Calu3 (cell line): ENCODE results near the gene PSMB7. TPM values are rescaled to one million over a fixed set of nuclear protein-coding genes. Genes with fewer than 3 reads are reported as not detected.

Source experiments
- BruUV-seq: library from RNA; stranded (reverse); fragments of 400-500 nt; replicated peaks from 2 replicates; lab custom pipeline; 2021; lab: Mats Ljungman, UMichigan
- CTCF ChIA-PET: fragments of 300-600 bp; sonication (Branson Sonifier 250); formaldehyde crosslinking; loops from one replicate; lab custom pipeline; 2022; ENCODE audit warnings: antibody characterized with exemption; lab: Charles Lee
- DNase-seq: peaks from one replicate; pipeline ENCODE4 v3.0.0; 2022
- H3K27ac Mint-ChIP-seq: one replicate; pipeline ENCODE4 v1.8.0; 2022; ENCODE audit warnings: mixed read lengths; ENCODE audit not compliant: unreplicated experiment
- H3K27me3 Mint-ChIP-seq: one replicate; pipeline ENCODE4 v1.8.0; 2022; ENCODE audit warnings: mixed read lengths; ENCODE audit not compliant: unreplicated experiment
- H3K36me3 Mint-ChIP-seq: one replicate; pipeline ENCODE4 v1.8.0; 2022; ENCODE audit warnings: mild to moderate bottlenecking, moderate library complexity, mixed read lengths; ENCODE audit not compliant: insufficient read depth, unreplicated experiment
- H3K4me1 Mint-ChIP-seq: one replicate; pipeline ENCODE4 v1.8.0; 2022; ENCODE audit warnings: mild to moderate bottlenecking, low read depth, mixed read lengths; ENCODE audit not compliant: unreplicated experiment
- H3K4me3 Mint-ChIP-seq: one replicate; pipeline ENCODE4 v1.8.0; 2022; ENCODE audit warnings: mild to moderate bottlenecking, low read depth, moderate library complexity, mixed read lengths; ENCODE audit not compliant: unreplicated experiment
- H3K9me3 Mint-ChIP-seq: one replicate; pipeline ENCODE4 v1.8.0; 2022; ENCODE audit warnings: low read depth, mixed read lengths; ENCODE audit not compliant: unreplicated experiment
- intact Hi-C: fragments of 100-400 bp; cut with micrococcal nuclease; formaldehyde crosslinking; loops from one replicate; pipeline ENCODE4 v1.10.0; 2022; ENCODE audit not compliant: unreplicated experiment
- total RNA-seq: library from RNA; stranded (reverse); gene quantifications from 2 replicates; pipeline ENCODE4 v1.2.3, GENCODE V29; 2022
- TF ChIP-seq, protein P1 (sequence below): fragments of 200-600 bp; IDR thresholded peaks from one replicate; pipeline ENCODE4 v1.8.0; 2022; ENCODE audit warnings: antibody characterized with exemption; ENCODE audit not compliant: unreplicated experiment

The PSMB7 gene
- total RNA-seq, 1 experiment from 2014 or later = 137 TPM

DNA sequence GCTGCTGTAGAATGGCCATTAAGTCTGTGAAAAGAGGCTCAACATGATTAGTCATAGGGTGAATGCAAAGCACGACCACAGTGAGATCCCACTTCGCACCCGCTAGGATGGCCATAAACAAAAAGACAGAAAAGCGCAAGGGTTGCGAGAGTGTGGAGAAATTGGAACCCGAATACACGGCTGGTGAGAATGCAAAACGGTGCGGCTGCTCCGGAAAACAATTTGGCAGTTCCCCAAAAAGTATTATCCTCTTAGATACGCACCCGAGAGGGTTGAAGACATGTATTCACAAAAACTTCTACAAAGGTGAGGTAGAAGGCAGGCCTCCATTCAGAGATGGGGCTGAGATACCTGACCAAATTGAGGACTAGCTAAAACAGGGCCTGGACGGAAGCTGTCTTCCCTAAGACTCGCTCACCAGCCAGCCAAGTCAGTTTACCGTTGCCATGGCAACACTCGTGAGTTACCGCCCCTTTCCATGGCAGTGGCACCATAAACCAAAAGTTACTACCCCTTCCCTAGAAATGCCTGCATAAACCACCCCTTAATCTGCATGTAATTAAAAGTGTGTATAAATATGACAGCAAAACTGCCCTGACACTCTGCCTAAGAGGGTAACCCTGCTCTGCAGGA lies 726 bp upstream of the PSMB7 start:
- no peak for DNase-seq
- intact Hi-C loops = loop anchor here (5.0 to 10.0 kb wide), 2 partner anchors 66 to 299 kb away; no protein-coding TSS in a partner anchor
- TF ChIP-seq, protein P1, sequence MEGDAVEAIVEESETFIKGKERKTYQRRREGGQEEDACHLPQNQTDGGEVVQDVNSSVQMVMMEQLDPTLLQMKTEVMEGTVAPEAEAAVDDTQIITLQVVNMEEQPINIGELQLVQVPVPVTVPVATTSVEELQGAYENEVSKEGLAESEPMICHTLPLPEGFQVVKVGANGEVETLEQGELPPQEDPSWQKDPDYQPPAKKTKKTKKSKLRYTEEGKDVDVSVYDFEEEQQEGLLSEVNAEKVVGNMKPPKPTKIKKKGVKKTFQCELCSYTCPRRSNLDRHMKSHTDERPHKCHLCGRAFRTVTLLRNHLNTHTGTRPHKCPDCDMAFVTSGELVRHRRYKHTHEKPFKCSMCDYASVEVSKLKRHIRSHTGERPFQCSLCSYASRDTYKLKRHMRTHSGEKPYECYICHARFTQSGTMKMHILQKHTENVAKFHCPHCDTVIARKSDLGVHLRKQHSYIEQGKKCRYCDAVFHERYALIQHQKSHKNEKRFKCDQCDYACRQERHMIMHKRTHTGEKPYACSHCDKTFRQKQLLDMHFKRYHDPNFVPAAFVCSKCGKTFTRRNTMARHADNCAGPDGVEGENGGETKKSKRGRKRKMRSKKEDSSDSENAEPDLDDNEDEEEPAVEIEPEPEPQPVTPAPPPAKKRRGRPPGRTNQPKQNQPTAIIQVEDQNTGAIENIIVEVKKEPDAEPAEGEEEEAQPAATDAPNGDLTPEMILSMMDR = peak; percentile 6
- H3K9me3 Mint-ChIP-seq = no peaks in the 10 kb centered on the region
- CTCF ChIA-PET = no interaction called here
- no TSS peak for BruUV-seq
- H3K4me3 Mint-ChIP-seq = peak overlapping the region; percentile 91
- peak overlapping the region; percentile 94 for H3K27ac Mint-ChIP-seq
- peaks cover 9% of the 10 kb centered on the region for H3K4me1 Mint-ChIP-seq
- H3K36me3 Mint-ChIP-seq = peaks cover 42% of the 10 kb centered on the region
- no peaks in the 10 kb centered on the region for H3K27me3 Mint-ChIP-seq

DNA sequence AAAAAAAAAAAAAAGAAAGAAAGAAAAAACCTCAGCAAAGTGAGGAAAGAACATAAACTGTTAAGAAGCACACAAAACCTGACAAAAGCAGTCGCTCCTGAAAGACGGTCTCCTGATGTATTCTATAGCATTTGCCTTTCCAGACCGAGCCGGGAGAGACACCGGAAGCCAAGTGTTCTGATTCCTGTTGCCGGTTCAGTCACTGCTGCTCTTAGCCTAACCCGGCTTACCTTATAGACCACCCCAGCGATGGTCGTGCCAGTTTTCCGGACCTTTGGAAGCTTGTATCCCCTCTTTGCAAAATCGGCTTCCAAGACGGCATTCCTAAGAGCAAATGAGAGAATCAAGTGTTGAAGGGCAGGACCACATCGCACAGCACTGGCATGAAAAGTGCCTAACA lies 630 bp downstream of the PSMB7 start:
- H3K27ac Mint-ChIP-seq = peak overlapping the region; percentile 94
- TSS peak; percentile 54 for BruUV-seq
- intact Hi-C loops = loop anchor here (5.0 to 10.0 kb wide), 2 partner anchors 68 to 300 kb away; no protein-coding TSS in a partner anchor
- CTCF ChIA-PET = no interaction called here
- TF ChIP-seq, protein P1 = no peak
- no peaks in the 10 kb centered on the region for H3K27me3 Mint-ChIP-seq
- H3K4me3 Mint-ChIP-seq = peak overlapping the region; percentile 91
- no peaks in the 10 kb centered on the region for H3K9me3 Mint-ChIP-seq
- H3K36me3 Mint-ChIP-seq = peaks cover 49% of the 10 kb centered on the region
- no peak for DNase-seq
- H3K4me1 Mint-ChIP-seq = peaks cover 10% of the 10 kb centered on the region

GRCh38 chr9:124412228-124412575 lies 3.0 kb downstream of the PSMB7 start:
- intact Hi-C loops = loop anchor here (10.0 kb wide), 1 partner anchor 303 kb away; no protein-coding TSS in a partner anchor
- TF ChIP-seq, protein P1 = no peak
- H3K4me1 Mint-ChIP-seq = peaks cover 10% of the 10 kb centered on the region
- DNase-seq = no peak
- H3K36me3 Mint-ChIP-seq = peaks cover 50% of the 10 kb centered on the region
- H3K27ac Mint-ChIP-seq = peak overlapping the region; percentile 62
- CTCF ChIA-PET = no interaction called here
- no peaks in the 10 kb centered on the region for H3K9me3 Mint-ChIP-seq
- BruUV-seq = no TSS peak
- H3K4me3 Mint-ChIP-seq = no peak overlapping the region
- no peaks in the 10 kb centered on the region for H3K27me3 Mint-ChIP-seq

DNA sequence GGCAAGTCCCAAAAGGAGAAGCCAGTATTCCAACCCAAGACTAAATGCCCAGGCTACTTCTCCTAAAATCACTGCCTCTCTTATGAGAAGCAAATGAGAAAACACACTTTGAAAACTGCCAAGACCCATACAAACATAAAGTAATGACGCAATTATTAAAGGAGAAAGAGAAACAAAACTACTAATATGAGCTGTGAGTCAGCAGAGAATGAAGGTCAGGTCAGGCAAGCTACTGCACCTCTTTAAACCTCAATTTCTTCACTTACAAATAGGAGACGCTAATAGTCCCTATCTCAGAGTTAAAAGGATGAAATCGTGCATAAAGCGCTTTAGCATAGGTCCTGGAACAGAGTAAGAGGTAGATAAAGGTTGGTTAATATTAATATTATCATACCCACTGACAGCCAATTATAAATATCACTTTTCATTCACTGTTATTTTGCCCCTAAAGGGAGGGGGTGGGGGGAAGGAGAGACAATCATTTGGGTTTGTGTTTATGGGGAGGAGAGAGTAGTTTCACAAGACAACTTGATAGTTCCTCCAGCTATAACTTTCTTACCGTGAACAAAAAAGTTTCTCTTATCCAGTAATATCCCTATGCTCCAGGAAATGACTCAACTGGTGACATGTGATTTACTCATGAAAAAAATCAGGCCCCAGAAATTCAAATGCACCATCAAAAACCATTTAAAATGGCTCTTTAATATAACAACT lies 3.6 kb downstream of the PSMB7 start:
- Mint-ChIP-seq H3K27ac (peak overlapping the region; percentile 62), H3K4me1 (peaks cover 10% of the 10 kb centered on the region), H3K4me3 (no peak overlapping the region), H3K27me3 (no peaks in the 10 kb centered on the region), H3K9me3 (no peaks in the 10 kb centered on the region), H3K36me3 (peaks cover 56% of the 10 kb centered on the region)
- CTCF ChIA-PET = interaction anchor here (0.6 kb wide), 2 partner anchors 431 to 571 kb away, joined by 6 to 7 read pairs; no protein-coding TSS in a partner anchor
- DNase-seq = no peak
- TF ChIP-seq, protein P1 = no peak
- no TSS peak for BruUV-seq
- intact Hi-C loops = loop anchor here (10.0 kb wide), 1 partner anchor 303 kb away; no protein-coding TSS in a partner anchor
